SK-N-SH (cell line): Measurements from ENCODE around the gene RAB7B. TPM values are rescaled to one million over a fixed set of nuclear protein-coding genes. Genes with fewer than 3 reads are reported as not detected.
A peak's percentile ranks its signal among the peaks of the same experiment; 100 is the strongest.

Source experiments
- CTCF ChIA-PET: fragments of 300-600, 350-600 bp; formaldehyde crosslinking; extraction: SDS; loops from one replicate; lab custom pipeline; 2021; lab: Yijun Ruan, JAX
- POLR2A ChIA-PET: fragments of 350-600 bp; sonication (Branson Sonifier 250); formaldehyde crosslinking; extraction: SDS; loops from one replicate; lab custom pipeline; 2020; ENCODE audit warnings: antibody characterized with exemption, inconsistent platforms; lab: Yijun Ruan, JAX
- DNase-seq: peaks from one replicate; pipeline ENCODE4 v3.0.0; 2012
- H2AFZ ChIP-seq: fragments of 200-600 bp; sonication (generic); 2 replicates; pipeline ENCODE4 v1.8.1; 2016; ENCODE audit warnings: antibody characterized with exemption, mild to moderate bottlenecking, low read depth
- H3F3A ChIP-seq: fragments of 200-600 bp; sonication (generic); replicated peaks from 2 replicates; pipeline ENCODE3; 2016; ENCODE audit warnings: antibody characterized with exemption, mild to moderate bottlenecking; ENCODE audit not compliant: insufficient read depth
- H3K27ac ChIP-seq, 2 experiments: fragments of 200-500 bp in 1 of 2; fragments of 200-600 bp in 1 of 2; sonication (Bioruptor generic) in 1 of 2; sonication (generic), shearing (Covaris generic) in 1 of 2; 2 replicates each; pipeline versions ENCODE4 v1.5.1 to v1.6.1; 2014 to 2016; ENCODE audit warnings: low read depth in 2 of 2, inconsistent platforms in 1 of 2, low read length in 1 of 2, mild to moderate bottlenecking in 1 of 2, mixed read lengths in 1 of 2
- H3K27me3 ChIP-seq: fragments of 200-600 bp; sonication (generic), shearing (Covaris generic); 2 replicates; pipeline ENCODE4 v1.6.1; 2016; ENCODE audit warnings: mixed run types; ENCODE audit not compliant: insufficient read depth
- H3K36me3 ChIP-seq, 2 experiments: fragments of 200-500 bp in 1 of 2; fragments of 200-600 bp in 1 of 2; sonication (Bioruptor generic) in 1 of 2; sonication (generic) in 1 of 2; replicated peaks in 1 of 2; 2 replicates each; pipeline versions ENCODE3 to v1.5.1; 2014 to 2016; ENCODE audit warnings: low read length in 1 of 2, mild to moderate bottlenecking in 1 of 2; ENCODE audit not compliant: insufficient read depth in 2 of 2, control insufficient read depth in 1 of 2
- H3K4me1 ChIP-seq, 2 experiments: fragments of 200-500 bp in 1 of 2; fragments of 200-600 bp in 1 of 2; sonication (Bioruptor generic) in 1 of 2; sonication (generic), shearing (Covaris generic) in 1 of 2; 2 replicates each; pipeline versions ENCODE4 v1.5.1 to v1.6.1; 2014 to 2016; ENCODE audit warnings: low read depth in 1 of 2, low read length in 1 of 2, mixed run types in 1 of 2; ENCODE audit not compliant: insufficient read depth in 2 of 2, control insufficient read depth in 1 of 2
- H3K4me2 ChIP-seq: fragments of 200-600 bp; sonication (generic), shearing (Covaris generic); 2 replicates; pipeline ENCODE4 v1.6.1; 2017; ENCODE audit warnings: mixed run types
- H3K4me3 ChIP-seq, 2 experiments: fragments of 200-500 bp in 1 of 2; fragments of 200-600 bp in 1 of 2; sonication (Bioruptor generic) in 1 of 2; sonication (generic), shearing (Covaris generic) in 1 of 2; 2 replicates each; pipeline versions ENCODE4 v1.5.1 to v1.8.1; 2014 to 2016; ENCODE audit warnings: low read depth in 2 of 2, inconsistent platforms in 1 of 2, low read length in 1 of 2, mild to moderate bottlenecking in 1 of 2, mixed read lengths in 1 of 2, moderate library complexity in 1 of 2
- H3K79me2 ChIP-seq: fragments of 200-600 bp; sonication (generic); 2 replicates; pipeline ENCODE4 v1.8.1; 2017; ENCODE audit warnings: mild to moderate bottlenecking; ENCODE audit not compliant: insufficient read depth
- H3K9ac ChIP-seq: fragments of 200-600 bp; sonication (generic); 2 replicates; pipeline ENCODE4 v1.6.1; 2017; ENCODE audit warnings: mixed run types
- H3K9me2 ChIP-seq: fragments of 200-600 bp; sonication (generic); 2 replicates; pipeline ENCODE4 v1.6.1; 2017; ENCODE audit warnings: mixed run types
- H3K9me3 ChIP-seq: fragments of 200-600 bp; sonication (generic); 2 replicates; pipeline ENCODE4 v1.6.1; 2017; ENCODE audit warnings: mixed run types, mild to moderate bottlenecking, moderate library complexity
- H4K20me1 ChIP-seq: fragments of 200-600 bp; sonication (generic); 2 replicates; pipeline ENCODE4 v1.6.1; 2017; ENCODE audit warnings: mild to moderate bottlenecking, mixed run types; ENCODE audit not compliant: insufficient read depth
- ELF1 ChIP-seq: IDR thresholded peaks from 2 replicates; pipeline ENCODE4 v1.4.0; 2012
- EZH2phosphoT487 ChIP-seq: fragments of 200-600 bp; sonication (generic); IDR thresholded peaks from 2 replicates; pipeline ENCODE4 v1.6.1; 2017; ENCODE audit warnings: low read depth, mixed run types, mild to moderate bottlenecking, antibody characterized with exemption, moderate library complexity, borderline replicate concordance
- FOSL2 ChIP-seq: IDR thresholded peaks from 2 replicates; pipeline ENCODE4 v1.4.0; 2012; ENCODE audit warnings: low read depth, mild to moderate bottlenecking, moderate library complexity, borderline replicate concordance
- GATA2 ChIP-seq: sonication (generic); formaldehyde crosslinking; IDR thresholded peaks from 2 replicates; pipeline ENCODE4 v1.5.0; 2020; ENCODE audit warnings: mild to moderate bottlenecking, missing genetic modification reagents
- JUND ChIP-seq: IDR thresholded peaks from 2 replicates; pipeline ENCODE4 v1.4.0; 2012
- MEF2A ChIP-seq: IDR thresholded peaks from 2 replicates; pipeline ENCODE4 v1.4.0; 2012; ENCODE audit warnings: low read depth, borderline replicate concordance
- NFIC ChIP-seq: IDR thresholded peaks from 2 replicates; pipeline ENCODE4 v1.4.0; 2012; ENCODE audit warnings: borderline replicate concordance
- NRF1 ChIP-seq: IDR thresholded peaks from 2 replicates; pipeline ENCODE4 v1.6.1; 2012; ENCODE audit warnings: low read depth, mild to moderate bottlenecking, low read length
- POLR2AphosphoS5 ChIP-seq: IDR thresholded peaks from 2 replicates; pipeline ENCODE4 v1.6.1; 2012; ENCODE audit warnings: low read depth, low read length
- RCOR1 ChIP-seq: fragments of 150-350 bp; IDR thresholded peaks from 2 replicates; pipeline ENCODE4 v1.6.1; 2017; ENCODE audit warnings: antibody characterized with exemption, low read length
- RFX5 ChIP-seq: IDR thresholded peaks from 2 replicates; pipeline ENCODE4 v1.6.1; 2012; ENCODE audit warnings: mild to moderate bottlenecking, improper control_type of control experiment, low read length
- RXRA ChIP-seq: IDR thresholded peaks from 2 replicates; pipeline ENCODE4 v1.4.0; 2012; ENCODE audit warnings: low read depth, mild to moderate bottlenecking, borderline replicate concordance
- SIN3A ChIP-seq: IDR thresholded peaks from 2 replicates; pipeline ENCODE4 v1.6.1; 2012; ENCODE audit warnings: low read depth, mild to moderate bottlenecking, low read length, moderate library complexity, borderline replicate concordance
- TAF1 ChIP-seq: IDR thresholded peaks from 2 replicates; pipeline ENCODE4 v1.6.1; 2012; ENCODE audit warnings: low read depth, mild to moderate bottlenecking, low read length, moderate library complexity, borderline replicate concordance
- TEAD4 ChIP-seq: IDR thresholded peaks from 2 replicates; pipeline ENCODE4 v1.4.0; 2012; ENCODE audit warnings: mild to moderate bottlenecking, borderline replicate concordance; ENCODE audit not compliant: insufficient read depth
- YY1 ChIP-seq: IDR thresholded peaks from 2 replicates; pipeline ENCODE4 v1.4.0; 2012; ENCODE audit warnings: low read depth, mild to moderate bottlenecking
- WGBS: methylation state at CpG from one replicate; pipeline ENCODE4 v1.1.6; 2017; ENCODE audit warnings: low lambda C conversion rate; 5-methylcytosine and 5-hydroxymethylcytosine counted together
- polyA plus RNA-seq, 3 experiments: library from polyadenylated mRNA; depleted of rRNA; stranded (reverse); fragments of >200 nt; gene quantifications; 2 replicates each; pipeline ENCODE4 v1.2.3, GENCODE V29; 2012
- TF ChIP-seq, protein P1 (sequence below): IDR thresholded peaks from 2 replicates; pipeline ENCODE4 v1.4.0; 2012; ENCODE audit warnings: low read depth, borderline replicate concordance
- TF ChIP-seq, protein P2 (sequence below): IDR thresholded peaks from 2 replicates; pipeline ENCODE4 v1.4.0; 2012; ENCODE audit warnings: low read depth
- TF ChIP-seq, protein P3 (sequence below): IDR thresholded peaks from 2 replicates; pipeline ENCODE4; 2012

The RAB7B gene
- polyA plus RNA-seq, 1 of the 3 experiments (the other 2 are of a cell fraction), result 0.15 TPM

DNA sequence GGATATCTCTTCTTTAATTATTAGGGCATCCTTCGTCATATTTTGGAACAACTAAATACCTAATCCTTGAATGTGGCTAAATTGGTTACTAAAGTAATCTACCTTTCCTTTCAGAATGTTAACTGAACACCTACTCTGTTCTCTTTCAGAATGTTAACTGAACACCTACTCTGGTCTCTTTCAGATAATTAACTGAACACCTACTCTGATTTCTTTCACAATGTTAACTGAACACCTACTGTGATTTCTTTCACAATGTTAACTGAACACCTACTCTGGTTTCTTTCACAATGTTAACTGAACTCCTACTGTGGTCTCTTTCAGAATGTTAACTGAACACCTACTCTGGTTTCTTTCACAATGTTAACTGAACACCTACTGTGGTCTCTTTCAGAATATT lies 21.9 kb downstream of the RAB7B start:
- no peaks in the 10 kb centered on the region for H4K20me1 ChIP-seq
- CTCF ChIA-PET, result interaction anchor here (1.0 to 12.5 kb wide), 5 partner anchors 13 to 188 kb away, joined by 3 to 366 read pairs (median 73); no protein-coding TSS in a partner anchor
- H3K36me3 ChIP-seq, result no peaks in the 10 kb centered on the region
- no peak overlapping the region for H3K4me2 ChIP-seq
- no peaks in the 10 kb centered on the region for H3K9me3 ChIP-seq
- DNase-seq, result no peak
- no peaks in the 10 kb centered on the region for H3K79me2 ChIP-seq
- H3K9me2 ChIP-seq, result no peaks in the 10 kb centered on the region
- POLR2A ChIA-PET, result no interaction called here
- no peak overlapping the region for H2AFZ ChIP-seq
- no peak overlapping the region for H3K27ac ChIP-seq
- H3K4me1 ChIP-seq, result peaks cover 0 to 10% of the 10 kb centered on the region in 2 experiments; a peak in 1 of 4 replicates
- H3K4me3 ChIP-seq, result no peak overlapping the region
- no peak overlapping the region for H3K9ac ChIP-seq
- no peak for TF ChIP-seq RXRA
- TF ChIP-seq, protein P1, sequence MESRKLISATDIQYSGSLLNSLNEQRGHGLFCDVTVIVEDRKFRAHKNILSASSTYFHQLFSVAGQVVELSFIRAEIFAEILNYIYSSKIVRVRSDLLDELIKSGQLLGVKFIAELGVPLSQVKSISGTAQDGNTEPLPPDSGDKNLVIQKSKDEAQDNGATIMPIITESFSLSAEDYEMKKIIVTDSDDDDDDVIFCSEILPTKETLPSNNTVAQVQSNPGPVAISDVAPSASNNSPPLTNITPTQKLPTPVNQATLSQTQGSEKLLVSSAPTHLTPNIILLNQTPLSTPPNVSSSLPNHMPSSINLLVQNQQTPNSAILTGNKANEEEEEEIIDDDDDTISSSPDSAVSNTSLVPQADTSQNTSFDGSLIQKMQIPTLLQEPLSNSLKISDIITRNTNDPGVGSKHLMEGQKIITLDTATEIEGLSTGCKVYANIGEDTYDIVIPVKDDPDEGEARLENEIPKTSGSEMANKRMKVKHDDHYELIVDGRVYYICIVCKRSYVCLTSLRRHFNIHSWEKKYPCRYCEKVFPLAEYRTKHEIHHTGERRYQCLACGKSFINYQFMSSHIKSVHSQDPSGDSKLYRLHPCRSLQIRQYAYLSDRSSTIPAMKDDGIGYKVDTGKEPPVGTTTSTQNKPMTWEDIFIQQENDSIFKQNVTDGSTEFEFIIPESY, result no peak
- TF ChIP-seq SIN3A, result no peak
- TF ChIP-seq NFIC, result no peak
- no peak for TF ChIP-seq ELF1
- TF ChIP-seq NRF1, result no peak
- TF ChIP-seq EZH2phosphoT487, result no peak
- no peak for TF ChIP-seq POLR2AphosphoS5
- TF ChIP-seq TEAD4, result no peak
- no peak for TF ChIP-seq YY1
- TF ChIP-seq GATA2 (CRISPR knock-in tag), result no peak
- TF ChIP-seq, protein P2, sequence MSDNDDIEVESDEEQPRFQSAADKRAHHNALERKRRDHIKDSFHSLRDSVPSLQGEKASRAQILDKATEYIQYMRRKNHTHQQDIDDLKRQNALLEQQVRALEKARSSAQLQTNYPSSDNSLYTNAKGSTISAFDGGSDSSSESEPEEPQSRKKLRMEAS, result no peak
- no peak for TF ChIP-seq TAF1
- no peaks in the 10 kb centered on the region for H3F3A ChIP-seq
- 88% methylated on average over 1 of the region's 1 CpG for WGBS
- no peaks in the 10 kb centered on the region for H3K27me3 ChIP-seq

DNA sequence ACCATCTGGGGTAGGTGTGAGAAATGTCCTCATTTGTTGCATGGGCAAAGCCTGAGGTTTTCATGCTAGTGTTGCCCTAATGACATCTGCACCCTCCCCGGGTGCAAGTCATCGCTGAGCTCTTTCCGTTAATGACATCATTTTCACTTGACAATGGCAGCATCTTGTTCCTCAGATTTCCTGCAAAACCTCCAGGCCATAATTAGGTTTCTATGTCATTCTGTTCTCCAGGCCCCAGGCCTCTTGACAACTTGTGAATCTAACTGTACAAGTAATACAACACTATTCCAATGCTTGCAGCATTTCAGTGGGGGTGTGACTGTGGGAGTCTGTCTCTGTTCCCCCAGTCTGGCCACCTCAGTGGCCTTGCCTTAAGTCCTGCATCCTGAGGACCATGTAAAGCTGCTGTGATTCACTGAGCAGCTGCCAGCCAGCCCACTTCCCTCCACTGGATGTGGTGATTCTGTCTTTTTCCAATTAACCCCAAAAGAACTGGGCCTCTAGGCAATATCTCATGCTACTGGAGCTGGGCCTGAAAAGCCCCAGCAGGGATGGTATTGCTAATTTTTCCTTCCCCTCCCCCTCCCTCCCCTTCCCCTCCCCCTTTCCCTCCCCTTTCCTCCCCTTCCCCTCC lies 22.8 kb downstream of the RAB7B start:
- POLR2A ChIA-PET, result no interaction called here
- peak; percentile 38 for DNase-seq

More for the DNA sequence above, 22.8 kb downstream of the RAB7B start:
- CTCF ChIA-PET, result interaction anchor here (0.7 to 12.5 kb wide), 12 partner anchors 11 to 389 kb away, joined by 3 to 366 read pairs (median 4); partner anchors contain the start of gene SLC26A9
- H3K9ac ChIP-seq, result no peak overlapping the region
- no peaks in the 10 kb centered on the region for H4K20me1 ChIP-seq
- WGBS, result 53% methylated on average over 3 of the region's 3 CpGs
- H3K9me2 ChIP-seq, result no peaks in the 10 kb centered on the region
- H3K27ac ChIP-seq, result no peak overlapping the region
- no peaks in the 10 kb centered on the region for H3F3A ChIP-seq
- no peak overlapping the region for H3K4me3 ChIP-seq
- no peak overlapping the region for H3K4me2 ChIP-seq
- no peaks in the 10 kb centered on the region for H3K9me3 ChIP-seq
- peaks cover 0 to 12% of the 10 kb centered on the region in 2 experiments; a peak in 1 of 4 replicates for H3K4me1 ChIP-seq
- H3K79me2 ChIP-seq, result no peaks in the 10 kb centered on the region
- no peak for TF ChIP-seq JUND
- TF ChIP-seq RCOR1, result no peak
- TF ChIP-seq RFX5, result no peak
- TF ChIP-seq FOSL2, result no peak
- TF ChIP-seq, protein P3, sequence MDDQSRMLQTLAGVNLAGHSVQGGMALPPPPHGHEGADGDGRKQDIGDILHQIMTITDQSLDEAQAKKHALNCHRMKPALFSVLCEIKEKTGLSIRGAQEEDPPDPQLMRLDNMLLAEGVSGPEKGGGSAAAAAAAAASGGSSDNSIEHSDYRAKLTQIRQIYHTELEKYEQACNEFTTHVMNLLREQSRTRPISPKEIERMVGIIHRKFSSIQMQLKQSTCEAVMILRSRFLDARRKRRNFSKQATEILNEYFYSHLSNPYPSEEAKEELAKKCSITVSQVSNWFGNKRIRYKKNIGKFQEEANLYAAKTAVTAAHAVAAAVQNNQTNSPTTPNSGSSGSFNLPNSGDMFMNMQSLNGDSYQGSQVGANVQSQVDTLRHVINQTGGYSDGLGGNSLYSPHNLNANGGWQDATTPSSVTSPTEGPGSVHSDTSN, result no peak
- TF ChIP-seq, protein P1, result no peak
- no peak for TF ChIP-seq MEF2A
- TF ChIP-seq ELF1, result no peak
- TF ChIP-seq YY1, result no peak
- H2AFZ ChIP-seq, result no peak overlapping the region
- H3K27me3 ChIP-seq, result no peaks in the 10 kb centered on the region
- no peaks in the 10 kb centered on the region for H3K36me3 ChIP-seq
